ENCODE data around the gene WNK2.

The WNK2 gene

GRCh38 chr9:93185266-93186214, 1.6 kb downstream of the WNK2 start:
- no peak for DNase-seq (ENCODE audit: low read depth)

- no peak for DNase-seq (ENCODE audit: low read depth)
Measured at GRCh38 chr9:93186215-93186945, 2.4 kb downstream of the WNK2 start.

GRCh38 chr9:93187047-93187446, 3.1 kb downstream of the WNK2 start:
- no peak for DNase-seq (ENCODE audit: low read depth)

- DNase-seq (ENCODE audit: low read depth) = no peak
Measured at GRCh38 chr9:93187574-93187973, 3.6 kb downstream of the WNK2 start.

GRCh38 chr9:93188426-93189368, 4.8 kb downstream of the WNK2 start:
- no peak for DNase-seq (ENCODE audit: low read depth)

GRCh38 chr9:93189369-93190132, 5.6 kb downstream of the WNK2 start:
- DNase-seq (ENCODE audit: low read depth) = no peak

GRCh38 chr9:93190133-93190525, 6.2 kb downstream of the WNK2 start:
- DNase-seq (ENCODE audit: low read depth) = no peak

- DNase-seq (ENCODE audit: low read depth) = no peak
Measured at GRCh38 chr9:93190656-93191353, 6.9 kb downstream of the WNK2 start.

GRCh38 chr9:93191354-93191660, 7.4 kb downstream of the WNK2 start:
- no peak for DNase-seq (ENCODE audit: low read depth)

- no peak for DNase-seq (ENCODE audit: low read depth)
Measured at GRCh38 chr9:93192721-93193387, 8.9 kb downstream of the WNK2 start.

GRCh38 chr9:93193388-93194220, 9.7 kb downstream of the WNK2 start:
- no peak for DNase-seq (ENCODE audit: low read depth)

- DNase-seq (ENCODE audit: low read depth) = no peak
Measured at GRCh38 chr9:93194221-93194625, 10.3 kb downstream of the WNK2 start.

GRCh38 chr9:93194641-93195040, 10.7 kb downstream of the WNK2 start:
- DNase-seq (ENCODE audit: low read depth) = no peak

- no peak for DNase-seq (ENCODE audit: low read depth)
Measured at GRCh38 chr9:93196096-93197055, 12.4 kb downstream of the WNK2 start.

- DNase-seq (ENCODE audit: low read depth) = no peak
Measured at GRCh38 chr9:93197670-93198069, 13.7 kb downstream of the WNK2 start.

GRCh38 chr9:93198117-93198837, 14.3 kb downstream of the WNK2 start:
- no peak for DNase-seq (ENCODE audit: low read depth)

- no peak for DNase-seq (ENCODE audit: low read depth)
Measured at GRCh38 chr9:93198838-93199625, 15.1 kb downstream of the WNK2 start.

All from activated T-helper 1 cell treated with Interleukin-2 at 50 U/mL for 16 hours (primary cell).